ENCODE measurements around the gene DFFB.
A peak's percentile ranks its signal among the peaks of the same experiment; 100 is the strongest.

DFFB gene

GRCh38 chr1:3898994-3899753 is 41.9 kb downstream of the DFFB start:
- no peak for DNase-seq

GRCh38 chr1:3899754-3900149 is 42.5 kb downstream of the DFFB start:
- no peak for DNase-seq

DNA sequence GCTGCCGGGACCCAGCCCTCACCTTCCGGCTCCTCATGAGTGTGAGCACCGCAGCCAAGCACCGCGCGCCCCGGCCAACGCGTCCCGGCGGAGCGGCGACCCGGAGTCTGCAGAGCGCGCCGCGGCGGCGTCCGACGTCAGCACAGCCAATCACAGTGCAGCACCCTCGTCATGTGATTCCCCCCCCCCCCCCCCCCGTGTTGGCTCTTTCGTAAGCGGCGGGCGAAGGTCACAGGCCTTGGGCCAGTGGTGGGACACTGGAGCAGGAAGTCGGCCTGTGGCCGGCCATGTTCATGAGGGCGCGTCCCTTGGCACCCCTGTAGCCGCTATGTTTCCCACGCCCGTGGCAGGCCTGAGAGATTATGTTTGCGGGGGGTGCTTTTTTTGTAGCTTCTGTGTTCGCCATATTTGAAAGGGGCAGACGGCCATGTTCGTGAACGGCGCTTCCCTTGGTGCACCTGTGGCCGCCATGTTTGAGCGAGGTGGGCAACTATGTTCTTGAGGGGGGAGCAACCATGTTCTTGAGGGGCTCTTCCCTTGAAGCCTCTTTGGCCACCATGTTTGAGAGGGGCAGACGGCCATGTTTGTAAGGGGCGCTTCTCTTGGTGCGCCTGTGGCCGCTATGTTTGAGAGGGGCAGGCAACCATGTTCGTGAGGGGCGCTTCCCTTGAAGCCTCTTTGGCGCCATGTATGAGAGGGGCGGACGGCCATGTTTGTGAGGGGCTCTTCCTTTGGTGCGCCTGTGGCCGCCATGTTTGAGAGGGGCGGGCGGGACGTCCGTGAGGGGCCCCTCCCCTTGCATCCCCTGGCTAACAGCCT is 43.1 kb downstream of the DFFB start, which contains the start of gene C1orf174:
C1orf174 (minus strand) TSS at position 123 of the 819 bp plus-strand sequence; CDS start at position 37, 86 bp downstream.
- peak; percentile 94 to 99 for DNase-seq

GRCh38 chr1:3900969-3901529 is 43.8 kb downstream of the DFFB start:
- DNase-seq: peak; percentile 88 to 93

DNA sequence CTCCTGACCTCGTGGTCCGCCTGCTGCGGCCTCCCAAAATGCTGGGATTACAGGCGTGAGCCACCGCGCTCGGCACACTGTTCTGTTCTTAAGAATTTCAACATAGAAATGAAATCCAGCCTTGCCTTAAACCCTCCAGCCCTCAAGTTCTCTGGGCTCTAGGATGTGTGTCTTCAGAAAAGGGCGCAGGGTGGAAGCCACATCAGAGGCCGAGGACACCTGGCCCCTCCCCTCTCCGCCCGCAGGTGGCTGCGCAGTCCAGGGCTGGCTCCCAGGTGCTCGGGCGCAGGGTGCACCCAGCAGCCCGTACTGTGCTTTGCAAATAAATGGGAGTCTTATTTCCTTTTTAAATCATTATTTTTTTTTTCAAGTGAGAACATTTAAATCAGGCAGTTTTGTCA is 44.8 kb downstream of the DFFB start:
- DNase-seq: no peak

DNA sequence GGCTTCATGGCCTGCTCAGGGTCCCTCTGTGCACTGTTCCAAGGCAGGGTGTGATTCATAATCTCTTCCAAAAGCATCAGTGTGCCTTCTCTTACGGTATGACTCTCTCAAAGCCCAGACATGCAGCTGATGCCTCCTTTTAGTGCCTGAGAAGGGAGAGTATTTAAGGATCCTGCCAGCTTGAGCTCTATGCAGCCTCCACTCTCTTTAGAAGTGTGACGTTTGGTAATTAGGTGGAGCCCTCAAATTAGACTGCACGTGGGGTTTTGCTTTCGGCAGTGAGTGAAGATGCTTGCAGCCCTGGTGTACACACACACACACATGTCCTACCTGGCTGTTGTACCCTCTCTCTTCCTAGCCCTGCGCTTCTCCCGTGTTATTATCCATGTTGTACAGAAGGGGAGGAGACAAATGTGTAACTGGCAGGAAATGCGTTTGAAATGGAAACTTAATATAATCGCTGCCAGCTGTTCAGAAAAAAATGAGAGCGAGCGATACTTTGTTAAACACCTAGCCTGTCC is 45.4 kb downstream of the DFFB start:
- no peak for DNase-seq

DNA sequence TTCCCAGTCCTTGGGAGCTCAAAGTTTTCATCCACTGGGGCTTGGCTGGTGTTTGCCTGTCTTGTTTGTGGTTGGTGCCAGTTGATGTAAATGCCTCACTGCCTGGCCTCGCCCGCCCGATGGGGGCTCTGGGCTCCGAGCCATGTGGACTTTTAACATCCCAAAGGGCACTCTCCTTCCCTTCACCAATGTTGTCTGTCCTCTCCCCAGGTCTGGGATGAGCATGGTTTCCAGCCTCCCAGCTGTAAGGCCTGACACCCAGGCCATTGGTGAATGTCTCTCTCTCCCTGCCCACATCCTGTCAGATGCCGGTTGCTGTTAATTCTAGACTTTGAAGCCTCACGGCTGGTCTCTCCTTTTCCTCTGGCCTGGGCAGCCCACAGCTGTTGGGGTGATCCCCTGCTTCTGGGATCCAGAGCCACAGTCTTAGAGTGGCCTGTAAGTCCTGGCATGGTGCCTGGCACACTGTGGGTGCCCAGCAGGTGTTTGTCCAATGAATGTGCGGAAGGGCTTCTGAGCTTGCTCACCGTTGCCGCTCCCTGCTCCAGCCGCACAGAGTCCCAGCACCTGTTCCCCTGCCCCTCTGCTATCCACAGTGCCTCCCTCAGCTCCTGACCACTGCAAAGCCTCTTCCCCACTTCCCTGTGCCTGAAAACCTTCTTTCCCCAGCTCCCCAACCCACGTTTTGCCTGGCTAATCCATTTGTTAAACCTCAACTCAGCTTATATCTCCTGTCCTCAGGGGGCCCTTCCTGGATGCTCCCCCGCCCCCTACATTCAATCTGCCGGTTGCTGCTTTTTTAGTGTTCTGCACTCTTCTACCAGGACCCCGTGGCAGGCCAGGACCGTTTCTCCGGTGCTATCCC is 46.1 kb downstream of the DFFB start:
- DNase-seq: no peak

DNA sequence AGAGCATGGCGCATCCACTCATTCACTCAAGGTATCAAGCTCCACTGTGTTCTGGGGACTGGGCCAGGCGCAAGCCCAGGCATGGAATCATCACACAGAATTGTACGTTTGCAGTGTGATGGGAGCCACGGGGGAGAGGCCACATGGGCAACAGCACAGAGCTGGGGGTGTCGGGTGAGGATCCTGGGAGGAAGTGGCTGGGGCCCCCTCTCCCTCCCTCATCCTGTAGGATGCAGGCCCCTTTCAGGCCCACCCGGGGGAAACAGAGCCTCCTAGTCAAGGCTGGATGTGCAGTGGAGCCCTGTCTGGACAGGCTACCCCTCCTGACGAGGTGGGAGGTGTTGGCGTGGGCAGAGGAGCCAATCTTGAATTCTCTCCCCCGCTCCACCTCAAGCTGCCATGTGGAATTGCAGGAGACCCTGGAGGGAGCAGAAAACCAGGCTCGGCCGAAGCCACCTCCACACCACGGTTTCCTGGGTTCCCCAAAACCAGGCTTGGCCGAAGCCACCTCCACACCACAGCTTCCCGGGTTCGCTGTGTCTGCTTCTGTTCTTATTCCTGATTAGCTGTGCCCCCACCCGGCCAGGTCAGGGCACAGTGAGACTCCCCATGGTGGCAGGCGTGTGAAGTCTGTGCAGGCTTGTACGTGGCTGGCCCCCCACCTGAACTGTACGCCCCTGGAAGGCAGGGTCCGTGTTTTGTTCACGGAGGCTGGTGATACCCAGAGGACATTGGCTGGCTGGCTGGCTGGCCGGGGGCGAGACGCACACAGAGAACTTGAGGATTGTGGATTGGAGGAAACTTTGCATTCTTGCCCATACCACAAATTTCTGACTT is 46.9 kb downstream of the DFFB start:
- DNase-seq: no peak

- no peak for DNase-seq
These were observed 47.5 kb downstream of the DFFB start for GRCh38 chr1:3904843-3905185.

GRCh38 chr1:3905266-3905952 is 48.1 kb downstream of the DFFB start:
- no peak for DNase-seq

DNA sequence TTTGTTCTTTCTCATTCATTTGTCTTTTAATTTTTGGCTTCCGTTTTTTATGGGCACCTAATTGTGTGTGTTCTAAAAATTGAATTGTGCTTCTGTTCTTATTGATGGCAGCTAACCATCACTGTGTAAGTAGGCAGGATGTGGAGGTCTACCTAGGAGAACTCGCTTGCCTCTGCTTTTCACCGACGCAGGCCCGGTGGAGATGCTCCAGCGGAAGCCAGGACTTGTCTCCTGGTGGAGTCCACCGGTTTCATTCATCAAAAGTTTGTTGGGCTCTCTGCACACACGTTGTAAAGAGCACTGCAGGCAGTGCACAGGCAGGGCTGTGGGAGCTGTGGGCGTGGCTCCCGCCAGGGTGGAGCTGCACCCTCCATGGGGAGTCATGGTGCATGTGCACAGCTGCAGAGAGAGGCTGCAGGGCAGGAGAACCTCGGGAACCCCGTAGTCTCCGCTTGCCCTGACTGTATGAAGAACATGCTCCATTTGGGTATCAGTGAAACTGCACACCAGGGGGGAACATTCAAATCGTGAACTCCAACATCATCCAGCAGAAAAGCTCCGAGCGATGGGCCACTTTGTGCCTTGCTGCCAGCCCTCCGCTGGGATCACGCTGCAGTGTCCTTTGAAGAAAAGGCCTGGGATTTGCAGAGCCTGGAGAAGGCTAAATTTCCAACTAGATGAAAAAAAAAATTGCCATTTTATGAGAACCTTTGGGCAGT is 48.8 kb downstream of the DFFB start:
- no peak for DNase-seq

DNA sequence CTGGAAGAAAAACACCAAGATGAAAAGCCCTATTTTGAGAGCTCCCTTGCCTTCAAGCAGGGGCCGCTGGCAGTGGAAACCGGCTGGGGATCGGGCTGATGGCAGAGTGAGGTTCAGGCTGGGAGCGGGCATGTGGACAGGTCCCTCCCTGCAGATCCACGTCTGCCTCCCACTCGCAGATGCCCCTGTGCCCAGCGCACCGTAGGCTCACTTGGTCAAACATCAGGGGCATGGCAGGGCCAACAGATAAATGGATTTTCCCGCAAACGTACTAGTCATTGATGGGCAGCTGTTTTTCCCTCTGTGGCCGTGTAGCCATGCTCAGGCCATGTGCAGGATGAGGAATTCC is 49.4 kb downstream of the DFFB start:
- DNase-seq: no peak

GRCh38 chr1:3907031-3907534 is 49.8 kb downstream of the DFFB start:
- no peak for DNase-seq

- no peak for DNase-seq
These were observed 50.4 kb downstream of the DFFB start for GRCh38 chr1:3907621-3908165.

DNA sequence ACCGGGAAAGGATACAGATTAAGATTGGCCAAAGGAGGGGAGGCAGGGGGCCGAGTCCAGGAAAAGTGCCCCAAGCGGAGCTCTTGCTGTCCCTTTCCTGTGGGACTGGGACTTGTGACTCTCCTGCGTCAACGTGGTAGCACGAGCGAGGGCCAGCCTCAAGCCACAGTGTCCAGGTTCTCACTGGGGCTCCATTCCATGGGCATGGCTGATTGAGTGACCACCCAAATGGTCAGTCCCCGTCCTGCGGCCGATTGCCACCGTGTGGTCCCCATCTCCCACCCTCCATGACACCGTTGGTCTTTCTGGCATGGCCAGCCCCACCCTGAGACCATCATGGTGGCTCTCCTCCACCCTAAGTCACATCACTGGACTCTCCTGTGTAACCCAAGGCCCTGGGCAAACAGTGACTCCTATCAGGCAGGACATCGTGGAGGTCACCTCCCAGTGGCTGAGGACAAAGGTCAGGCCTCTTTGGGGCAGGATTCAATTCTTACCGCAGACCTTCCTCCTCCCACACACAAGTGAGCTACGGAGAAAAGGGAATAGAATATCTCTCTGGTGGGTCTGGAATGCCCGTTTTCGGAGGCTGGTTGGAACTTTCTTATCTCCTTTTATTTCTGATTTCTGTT is 51.7 kb downstream of the DFFB start:
- no peak for DNase-seq

GRCh38 chr1:3909615-3910014 is 52.3 kb downstream of the DFFB start:
- no peak for DNase-seq

- no peak for DNase-seq
These were observed 52.9 kb downstream of the DFFB start for GRCh38 chr1:3910049-3910731.

Data from NCI-H1930 (cell line).